SKM-1 treated with dmso at 0.1 percent for 144 hours (cell line): ENCODE data around the gene AP1G2.

Experiments used
- DNase-seq: peaks from one replicate; lab custom pipeline; 2025; ENCODE audit not compliant: unreplicated experiment; lab: John Stamatoyannopoulos, UW

The AP1G2 gene

GRCh38 chr14:23572524-23572828 is 4.9 kb upstream of the AP1G2 start:
- DNase-seq, result no peak

DNA sequence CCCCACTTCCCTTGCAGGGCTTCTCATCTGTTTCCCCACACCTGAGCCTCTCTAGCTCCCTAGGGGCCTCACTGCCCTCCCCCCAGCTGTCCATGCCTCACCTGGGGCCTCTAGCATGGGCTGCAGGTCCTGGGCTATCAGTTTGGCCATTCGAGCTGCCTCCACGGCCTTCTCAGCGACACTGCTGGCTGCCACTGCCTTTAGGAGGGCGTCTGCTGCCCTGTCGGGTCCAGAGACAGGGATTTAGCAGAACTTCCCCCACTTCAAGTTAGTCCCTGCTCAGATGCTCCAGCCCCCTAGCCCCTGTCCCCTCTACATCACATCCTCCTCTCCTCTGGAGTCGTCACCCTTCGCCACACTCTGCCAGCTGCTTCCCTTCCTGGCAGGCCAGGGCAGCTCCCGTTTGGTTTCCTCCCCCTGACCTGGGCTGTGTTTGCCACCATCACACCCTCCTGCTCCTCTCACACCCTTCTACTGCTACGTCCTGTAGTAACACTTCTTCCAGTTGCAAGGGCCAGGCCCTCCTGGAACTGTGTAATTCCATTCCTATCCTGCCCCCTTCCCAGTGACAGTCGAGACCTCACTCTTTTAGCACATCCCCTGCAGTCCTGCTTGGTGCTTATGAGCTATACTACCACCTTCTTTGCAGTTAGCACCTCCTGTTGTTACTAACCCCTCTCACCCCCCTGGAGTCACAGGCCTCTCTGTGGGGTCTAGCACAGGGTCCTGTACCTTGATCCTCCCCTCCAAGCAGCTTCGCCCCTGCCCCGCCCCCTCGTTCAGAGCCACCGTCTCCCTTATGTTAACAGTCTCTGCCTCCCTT is 4.3 kb upstream of the AP1G2 start:
- DNase-seq, result no peak

DNA sequence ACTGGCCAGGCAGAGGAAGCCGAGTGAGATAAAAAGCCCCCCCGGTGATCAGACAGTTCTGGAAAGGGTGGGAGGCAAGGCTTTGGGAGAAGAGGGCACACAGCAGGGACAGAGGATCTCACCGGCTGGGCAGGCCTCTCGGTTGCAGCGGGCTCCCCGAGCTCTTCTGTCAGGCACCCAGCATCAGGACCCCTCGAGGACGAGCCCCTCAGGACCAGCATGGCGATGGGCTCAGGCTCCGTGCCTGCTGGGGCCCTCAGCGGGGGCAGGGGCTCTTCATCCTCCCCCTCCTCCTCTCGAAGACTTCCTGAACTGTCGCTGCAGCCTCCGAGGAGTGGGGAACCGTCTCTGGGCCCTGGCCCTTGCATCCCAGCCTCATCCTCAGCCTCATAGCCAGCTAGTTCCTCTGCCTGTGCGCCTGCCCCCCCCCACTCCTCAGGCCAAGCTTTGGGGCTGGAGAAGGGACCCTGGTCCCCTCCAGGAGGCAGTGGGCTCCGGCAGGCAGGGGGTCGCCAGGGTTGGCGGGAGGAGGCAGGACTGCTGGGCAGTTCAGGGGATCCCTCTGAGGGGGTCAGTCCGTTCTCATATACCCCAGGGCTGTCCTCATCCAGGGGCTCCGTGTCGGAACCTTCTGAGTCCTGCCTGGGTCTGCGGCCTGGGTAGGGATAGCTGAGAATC is 3.4 kb upstream of the AP1G2 start:
- no peak for DNase-seq

GRCh38 chr14:23569443-23570151 is 2.0 kb upstream of the AP1G2 start:
- DNase-seq, result no peak

GRCh38 chr14:23568600-23569331 is 1.2 kb upstream of the AP1G2 start:
- no peak for DNase-seq

- DNase-seq, result no peak
Observed at GRCh38 chr14:23568021-23568599, 519 bp upstream of the AP1G2 start.

GRCh38 chr14:23566778-23567185 is 809 bp downstream of the AP1G2 start:
- DNase-seq, result no peak

- no peak for DNase-seq
Observed at GRCh38 chr14:23566112-23566777, 1.3 kb downstream of the AP1G2 start.

GRCh38 chr14:23565626-23566025 is 2.0 kb downstream of the AP1G2 start:
- no peak for DNase-seq

- no peak for DNase-seq
Observed at GRCh38 chr14:23564876-23565275, 2.7 kb downstream of the AP1G2 start.

DNA sequence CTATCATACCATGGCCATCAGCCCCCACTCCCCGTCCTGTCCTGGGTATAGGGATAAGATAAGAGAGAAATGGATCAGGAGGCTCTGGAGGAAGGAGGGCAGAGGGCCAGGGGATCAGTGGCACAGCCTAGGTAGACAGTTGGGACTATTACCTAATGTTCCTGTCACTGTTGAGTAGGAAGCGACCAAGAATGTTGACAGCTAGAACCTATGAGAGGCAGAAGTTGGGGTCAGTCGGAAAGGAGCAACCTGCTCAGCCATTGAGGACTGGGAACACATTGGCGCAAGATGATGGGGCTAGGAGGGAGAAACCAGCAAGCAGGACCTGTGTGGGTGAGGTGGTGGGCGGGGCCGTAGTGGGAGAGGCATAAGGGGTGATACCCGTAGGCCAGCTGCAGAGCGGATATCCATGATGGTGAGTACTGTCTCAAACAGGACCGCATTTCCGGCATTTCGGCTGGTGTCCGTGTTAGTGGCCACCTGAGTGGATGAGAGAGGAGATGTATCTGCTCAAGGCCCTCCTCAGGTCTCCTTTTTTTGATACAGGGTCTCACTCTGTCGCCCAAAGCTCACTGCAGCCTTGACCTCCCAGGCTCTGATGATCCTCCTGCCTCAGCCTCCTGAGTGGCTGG is 3.3 kb downstream of the AP1G2 start:
- no peak for DNase-seq

DNA sequence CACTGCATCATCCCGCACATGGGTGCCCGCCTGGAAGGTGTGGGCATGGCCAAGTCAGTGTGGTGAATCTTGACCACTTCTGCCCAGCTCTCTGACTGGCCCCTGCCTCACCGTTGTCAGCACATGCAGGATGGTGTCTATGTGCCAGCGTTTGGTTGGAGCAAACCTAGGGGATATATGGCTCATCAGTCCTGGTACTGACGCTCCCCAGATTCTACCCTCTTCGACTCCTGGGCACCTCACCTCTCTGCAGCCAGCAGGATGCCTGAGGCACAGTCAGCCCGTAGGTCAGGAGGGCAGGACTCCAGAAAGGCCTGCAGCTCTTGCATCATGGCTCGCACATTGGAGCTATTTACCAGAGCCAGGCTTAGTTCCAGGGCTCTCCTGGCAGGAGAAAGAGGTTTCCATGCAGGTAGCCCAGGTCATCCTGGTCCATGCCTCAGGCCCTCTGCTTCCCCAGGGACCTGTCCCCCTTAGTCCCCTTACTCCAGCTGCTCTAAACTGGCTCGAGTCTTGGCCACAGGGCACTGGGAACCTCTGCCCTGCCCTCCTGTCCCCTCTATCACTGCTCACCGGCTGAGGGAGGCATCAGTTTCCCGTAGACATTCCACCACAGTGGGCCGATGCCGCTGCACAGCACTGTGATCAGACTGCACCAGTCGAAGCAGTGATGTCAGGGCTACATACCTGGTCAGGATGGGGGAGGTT is 4.0 kb downstream of the AP1G2 start:
- no peak for DNase-seq

GRCh38 chr14:23562822-23563472 is 4.6 kb downstream of the AP1G2 start:
- no peak for DNase-seq

GRCh38 chr14:23561873-23562821 is 5.4 kb downstream of the AP1G2 start:
- DNase-seq, result no peak

GRCh38 chr14:23561259-23561658 is 6.3 kb downstream of the AP1G2 start:
- no peak for DNase-seq

DNA sequence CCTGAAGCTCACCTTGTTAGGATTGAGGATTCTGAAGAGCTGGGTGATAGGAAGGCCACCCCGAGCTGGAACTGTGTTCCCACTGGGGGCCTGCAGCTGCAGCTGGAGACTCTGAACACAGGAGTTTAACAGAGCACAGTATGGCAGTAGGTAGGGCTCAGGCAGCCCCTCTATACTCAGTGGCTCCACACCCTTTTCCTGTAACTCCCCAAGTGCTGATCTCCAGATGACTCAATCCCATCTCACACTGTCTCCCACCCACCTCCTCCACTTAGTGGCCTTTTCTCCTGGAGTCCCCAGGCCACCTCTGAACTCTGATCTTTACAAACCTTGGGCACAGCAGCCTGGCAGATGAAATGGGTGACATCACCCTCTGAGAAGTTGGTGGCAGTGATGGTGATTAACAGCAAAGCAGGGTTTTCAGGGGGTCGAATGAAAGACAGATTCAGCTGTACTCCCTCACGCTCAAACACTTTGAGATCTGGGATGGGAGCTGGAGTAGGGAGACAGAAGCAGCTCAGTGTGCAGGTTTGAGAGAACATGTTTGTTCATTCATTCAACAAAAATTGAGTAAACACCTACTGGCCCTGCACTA is 7.6 kb downstream of the AP1G2 start:
- DNase-seq, result no peak
